ENCODE measurements around the gene AGBL2. TPM values are rescaled to one million over a fixed set of nuclear protein-coding genes. Genes with fewer than 3 reads are reported as not detected.

The AGBL2 gene
- total and polyA plus RNA-seq, 9 of the 15 experiments (the other 6 are each of a cell fraction or from before 2014, with no cell fraction given) = 0.57 to 6.5 (median 1.3) TPM

DNA sequence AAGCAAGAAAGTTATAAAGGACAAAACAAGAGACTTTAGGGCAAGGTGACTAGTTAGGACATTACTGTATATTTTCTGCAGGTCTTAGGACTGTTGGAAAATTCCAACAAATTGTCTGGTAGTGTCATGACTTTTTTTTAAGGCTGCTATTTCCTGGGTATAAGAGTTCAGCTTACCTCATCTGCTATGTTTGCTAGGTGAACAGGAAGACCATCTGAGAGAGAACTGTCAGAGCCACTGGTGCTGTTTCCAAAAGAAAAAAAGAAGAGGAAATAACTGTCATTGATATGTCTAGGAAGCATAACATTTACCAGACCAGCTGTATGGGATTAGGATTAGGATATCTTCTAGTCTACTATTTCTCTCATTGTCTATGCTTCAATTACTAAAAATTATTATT is 46.5 kb downstream of the AGBL2 start:
- no peak overlapping the region for H3K4me3 ChIP-seq
- no peak for TF ChIP-seq E2F6 (IDR thresholded peaks at IDR 0.05; ENCODE audit: borderline replicate concordance in 1 of 2, extremely low read depth in 1 of 2, insufficient read depth in 1 of 2, insufficient read length in 1 of 2, low read depth in 1 of 2, low read length in 1 of 2, poor library complexity in 1 of 2, severe bottlenecking in 1 of 2)
- no peak for TF ChIP-seq ZBTB33 (CRISPR knock-in tag; IDR thresholded peaks at IDR 0.05)
- no peak for TF ChIP-seq CSDE1 (IDR thresholded peaks at IDR 0.05)
- no peak for TF ChIP-seq SNAPC5 (CRISPR knock-in tag; IDR thresholded peaks at IDR 0.05)
- TF ChIP-seq TAL1 (IDR thresholded peaks at IDR 0.05) = no peak
- DNase-seq (ENCODE audit: extremely low read depth in 1 of 4, low spot score in 3 of 4) (no peak), ATAC-seq (no peak), FAIRE-seq (no peak)
- ChIA-PET CTCF (ENCODE audit: low intra/inter-chr PET ratio) (no interaction called here), POLR2A (no interaction called here)
- H3K36me3 ChIP-seq (ENCODE audit: control insufficient read depth, insufficient read depth, low read length) = no peaks in the 10 kb centered on the region
- intact Hi-C loops (cut with micrococcal nuclease) = no loop called here
- peaks cover 0 to 16% of the 10 kb centered on the region in 2 experiments; a peak in 3 of 5 replicates for H3K4me1 ChIP-seq (replicated peaks in 1 of 2; ENCODE audit: control insufficient read depth in 2 of 2, insufficient read depth in 2 of 2, low read length in 2 of 2)
- no peaks in the 10 kb centered on the region for H3K27me3 ChIP-seq (ENCODE audit: control insufficient read depth in 2 of 2, insufficient read depth in 2 of 2, low read length in 2 of 2)
- no peak overlapping the region for H3K9ac ChIP-seq (ENCODE audit: insufficient read depth in 1 of 2, low read depth in 2 of 2, low read length in 2 of 2)
- no peaks in the 10 kb centered on the region for H4K20me1 ChIP-seq (replicated peaks; ENCODE audit: control insufficient read depth, insufficient read depth, low read length)
- no peak overlapping the region for H2AFZ ChIP-seq (ENCODE audit: low read depth, low read length)
- no TSS peak for BruUV-seq (replicated peaks)
- H3K4me2 ChIP-seq (ENCODE audit: insufficient read depth, low read length) = no peak overlapping the region
- H3K27ac ChIP-seq (ENCODE audit: extremely low read depth, low read depth, low read length) = no peak overlapping the region
- in situ Hi-C loops (cut with MboI) = no loop called here
- no peaks in the 10 kb centered on the region for H3K79me2 ChIP-seq (ENCODE audit: control insufficient read depth, insufficient read depth, low read length)
- no peaks in the 10 kb centered on the region for H3K9me3 ChIP-seq (replicated peaks; ENCODE audit: control insufficient read depth, insufficient read depth, low read depth, low read length)
- no peaks in the 10 kb centered on the region for H3K9me1 ChIP-seq (ENCODE audit: control insufficient read depth, insufficient read depth, low read length)

All from K562 (cell line).